H1 (cell line): ENCODE measurements around the gene CELF5. TPM values are rescaled to one million over a fixed set of nuclear protein-coding genes. Genes with fewer than 3 reads are reported as not detected.

Source experiments
- CTCF ChIA-PET: fragments of 300-600 bp; sonication (Branson Sonifier 250); formaldehyde crosslinking; loops from one replicate; lab custom pipeline; 2021; ENCODE audit not compliant: partially characterized antibody; lab: Charles Lee
- POLR2A ChIA-PET: fragments of 300-600 bp; sonication (Branson Sonifier 250); formaldehyde crosslinking; loops from one replicate; lab custom pipeline; 2021; ENCODE audit warnings: inconsistent platforms; ENCODE audit not compliant: partially characterized antibody; lab: Charles Lee
- DNase-seq, 2 experiments: peaks; one replicate each; pipeline versions ENCODE4 v3.0.0 to v3.0.0-alpha.2; 2010 to 2022; ENCODE audit warnings: low spot score in 2 of 2, low read depth in 1 of 2, mixed read lengths in 1 of 2
- FAIRE-seq: peaks from 2 replicates; lab custom pipeline; 2011; peaks lifted over from hg19 to GRCh38; lab: Jason Lieb, UNC
- H2AFZ ChIP-seq: 2 replicates; pipeline ENCODE4 v1.8.1; 2012; ENCODE audit warnings: low read length, inconsistent platforms
- H2AK5ac ChIP-seq: 2 replicates; pipeline ENCODE4 v1.6.1; 2013; ENCODE audit warnings: low read depth, low read length
- H2BK120ac ChIP-seq: replicated peaks from 2 replicates; pipeline ENCODE3; 2013; ENCODE audit warnings: low read depth, low read length, inconsistent platforms
- H2BK12ac ChIP-seq: 2 replicates; pipeline ENCODE4 v1.6.1; 2013; ENCODE audit warnings: low read depth, low read length
- H2BK15ac ChIP-seq: 2 replicates; pipeline ENCODE4 v1.6.1; 2013; ENCODE audit warnings: low read length
- H2BK20ac ChIP-seq: 2 replicates; pipeline ENCODE4 v1.6.1; 2013; ENCODE audit warnings: low read length
- H2BK5ac ChIP-seq: 2 replicates; pipeline ENCODE4 v1.6.1; 2013; ENCODE audit warnings: low read depth, low read length
- H3K14ac ChIP-seq: 2 replicates; pipeline ENCODE4 v1.6.1; 2013; ENCODE audit warnings: inconsistent platforms; ENCODE audit not compliant: insufficient read length
- H3K18ac ChIP-seq: 2 replicates; pipeline ENCODE4 v1.6.1; 2013; ENCODE audit warnings: low read length; ENCODE audit errors: extremely low read depth
- H3K23ac ChIP-seq: 2 replicates; pipeline ENCODE4 v1.6.1; 2013; ENCODE audit warnings: inconsistent platforms; ENCODE audit not compliant: insufficient read length
- H3K23me2 ChIP-seq: 2 replicates; pipeline ENCODE4 v1.6.1; 2013; ENCODE audit warnings: low read depth, low read length
- H3K27ac ChIP-seq: 2 replicates; pipeline ENCODE4 v1.6.1; 2011; ENCODE audit warnings: low read depth, low read length, inconsistent platforms
- H3K27me3 ChIP-seq, 4 experiments: replicated peaks in 1 of 4; 1 replicate in 1 of 4; 2 replicates in 3 of 4; pipeline versions ENCODE4 v1.6.1 to v1.8.1; 2011 to 2013; ENCODE audit warnings: low read length in 3 of 4, mild to moderate bottlenecking in 3 of 4, inconsistent platforms in 2 of 4, mixed read lengths in 2 of 4, moderate library complexity in 1 of 4; ENCODE audit not compliant: control insufficient read depth in 3 of 4, insufficient read depth in 3 of 4; ENCODE audit errors: extremely low read depth in 1 of 4
- H3K36me3 ChIP-seq, 4 experiments: 2 replicates each; pipeline versions ENCODE4 v1.6.1 to v1.8.1; 2011 to 2013; ENCODE audit warnings: mild to moderate bottlenecking in 4 of 4, low read length in 3 of 4, moderate library complexity in 2 of 4, control low read depth in 1 of 4, inconsistent platforms in 1 of 4; ENCODE audit not compliant: insufficient read depth in 4 of 4, control insufficient read depth in 2 of 4
- H3K4ac ChIP-seq: replicated peaks from 2 replicates; pipeline ENCODE3; 2013; ENCODE audit warnings: low read length, low read depth, mixed read lengths, inconsistent platforms; ENCODE audit not compliant: insufficient read length
- H3K4me1 ChIP-seq, 4 experiments: replicated peaks in 1 of 4; 1 replicate in 1 of 4; 2 replicates in 3 of 4; pipeline versions ENCODE4 v1.6.1 to v1.8.1; 2011 to 2013; ENCODE audit warnings: low read length in 3 of 4, inconsistent platforms in 2 of 4, mixed read lengths in 1 of 4; ENCODE audit not compliant: insufficient read depth in 4 of 4, control insufficient read depth in 3 of 4
- H3K4me2 ChIP-seq, 2 experiments: 2 replicates each; pipeline versions ENCODE4 v1.6.1 to v1.8.1; 2011 to 2013; ENCODE audit warnings: low read depth in 2 of 2, low read length in 2 of 2, control low read depth in 1 of 2, inconsistent platforms in 1 of 2, mild to moderate bottlenecking in 1 of 2; ENCODE audit not compliant: insufficient read depth in 1 of 2
- H3K4me3 ChIP-seq, 4 experiments: fragments of 200-600, 300-600 bp in 1 of 4; sonication (generic), shearing (Covaris generic), sonication (Bioruptor Twin) in 1 of 4; 2 replicates each; pipeline versions ENCODE4 v1.5.1 to v1.8.1; 2011 to 2016; ENCODE audit warnings: low read length in 4 of 4, low read depth in 3 of 4, control low read depth in 2 of 4, inconsistent platforms in 2 of 4, mild to moderate bottlenecking in 2 of 4, mixed read lengths in 1 of 4, moderate library complexity in 1 of 4; ENCODE audit not compliant: insufficient read depth in 2 of 4; ENCODE audit errors: extremely low read depth in 1 of 4
- H3K56ac ChIP-seq: replicated peaks from 2 replicates; pipeline ENCODE3; 2013; ENCODE audit warnings: low read depth, mild to moderate bottlenecking, mixed read lengths, low read length, inconsistent platforms; ENCODE audit not compliant: insufficient read length
- H3K79me1 ChIP-seq: 2 replicates; pipeline ENCODE4 v1.6.1; 2013; ENCODE audit warnings: low read depth, low read length, control low read depth
- H3K79me2 ChIP-seq, 2 experiments: 2 replicates each; pipeline versions ENCODE4 v1.6.1 to v1.8.1; 2012 to 2013; ENCODE audit warnings: low read length in 2 of 2, mild to moderate bottlenecking in 2 of 2, inconsistent platforms in 1 of 2; ENCODE audit not compliant: insufficient read depth in 2 of 2, control insufficient read depth in 1 of 2
- H3K9ac ChIP-seq, 4 experiments: replicated peaks in 1 of 4; 1 replicate in 1 of 4; 2 replicates in 3 of 4; pipeline versions ENCODE4 v1.6.1 to v1.8.1; 2011 to 2013; ENCODE audit warnings: low read depth in 3 of 4, low read length in 3 of 4, control low read depth in 2 of 4, mild to moderate bottlenecking in 2 of 4, moderate library complexity in 2 of 4, inconsistent platforms in 1 of 4; ENCODE audit errors: extremely low read depth in 1 of 4
- H3K9me3 ChIP-seq, 2 experiments: 2 replicates each; pipeline versions ENCODE4 v1.6.1 to v1.8.1; 2012 to 2013; ENCODE audit warnings: mild to moderate bottlenecking in 2 of 2, moderate library complexity in 2 of 2, control low read depth in 1 of 2, inconsistent platforms in 1 of 2, low read depth in 1 of 2, low read length in 1 of 2, mixed read lengths in 1 of 2; ENCODE audit not compliant: insufficient read depth in 2 of 2
- H4K20me1 ChIP-seq, 2 experiments: replicated peaks in 1 of 2; 2 replicates each; pipeline versions ENCODE3 to v1.8.1; 2011 to 2013; ENCODE audit warnings: inconsistent platforms in 2 of 2, low read length in 2 of 2, mild to moderate bottlenecking in 1 of 2; ENCODE audit not compliant: insufficient read depth in 2 of 2, control insufficient read depth in 1 of 2
- H4K5ac ChIP-seq: 2 replicates; pipeline ENCODE4 v1.6.1; 2013; ENCODE audit warnings: low read length, low read depth, mixed read lengths, inconsistent platforms; ENCODE audit not compliant: insufficient read length
- H4K8ac ChIP-seq: 2 replicates; pipeline ENCODE4 v1.8.0; 2013; ENCODE audit warnings: mild to moderate bottlenecking, moderate library complexity, low read length, inconsistent platforms; ENCODE audit not compliant: insufficient read depth; ENCODE audit errors: extremely low read depth
- H4K91ac ChIP-seq: replicated peaks from 2 replicates; pipeline ENCODE3; 2013; ENCODE audit warnings: low read length, mixed read lengths, inconsistent platforms; ENCODE audit not compliant: insufficient read length
- BCL11A ChIP-seq, 2 experiments: IDR thresholded peaks; one replicate each; pipeline ENCODE4 v1.6.1; 2011; ENCODE audit warnings: low read depth in 2 of 2, low read length in 2 of 2, mild to moderate bottlenecking in 2 of 2
- BRCA1 ChIP-seq: IDR thresholded peaks from 2 replicates; pipeline ENCODE4 v1.6.1; 2012; ENCODE audit warnings: low read depth, low read length, improper control_type of control experiment
- CTBP2 ChIP-seq: IDR thresholded peaks from 2 replicates; pipeline ENCODE4 v1.7.0; 2011; ENCODE audit warnings: borderline replicate concordance, mild to moderate bottlenecking, moderate library complexity, mixed read lengths, low read length; ENCODE audit not compliant: insufficient read depth, insufficient read length
- CTCF ChIP-seq, 3 experiments: IDR thresholded peaks; 1 replicate in 2 of 3; 2 replicates in 1 of 3; pipeline versions ENCODE4 v1.5.1 to v1.6.1; 2011; ENCODE audit warnings: low read length in 3 of 3, mild to moderate bottlenecking in 3 of 3, inconsistent platforms in 2 of 3, low read depth in 1 of 3, moderate library complexity in 1 of 3; ENCODE audit not compliant: insufficient read depth in 1 of 3; ENCODE audit errors: control extremely low read depth in 1 of 3
- EZH2 ChIP-seq: fragments of 200-600 bp; sonication (generic); IDR thresholded peaks from 2 replicates; pipeline ENCODE4 v1.7.1; 2012; ENCODE audit warnings: low read depth, mild to moderate bottlenecking, moderate library complexity, low read length, inconsistent platforms; ENCODE audit not compliant: severe bottlenecking
- SIN3A ChIP-seq, 2 experiments: IDR thresholded peaks in 1 of 2; conservative IDR thresholded peaks in 1 of 2; 2 replicates each; pipeline ENCODE4 v1.6.1; 2011 to 2012; ENCODE audit warnings: low read length in 2 of 2, improper control_type of control experiment in 1 of 2, low read depth in 1 of 2, mild to moderate bottlenecking in 1 of 2
- SRF ChIP-seq: IDR thresholded peaks from 2 replicates; pipeline ENCODE4 v1.6.1; 2011; ENCODE audit warnings: mild to moderate bottlenecking, low read depth, low read length, moderate library complexity
- TBP ChIP-seq: IDR thresholded peaks from 2 replicates; pipeline ENCODE4 v1.6.1; 2011; ENCODE audit warnings: low read depth, low read length, improper control_type of control experiment
- WGBS, 2 experiments: shearing (Covaris generic) in 1 of 2; methylation state at CpG; one replicate each; pipeline versions ENCODE4 v1.1.6 to v1.1.7; 2013 to 2015; ENCODE audit warnings: low lambda C conversion rate in 2 of 2, mixed read lengths in 2 of 2, inconsistent platforms in 1 of 2, low coverage in 1 of 2, missing lambda C conversion rate in 1 of 2; ENCODE audit not compliant: insufficient replicate concordance in 2 of 2, insufficient coverage in 1 of 2, insufficient read length in 1 of 2; ENCODE audit errors: extremely low coverage in 1 of 2, missing lambda C conversion rate in 1 of 2; 5-methylcytosine and 5-hydroxymethylcytosine counted together
- polyA plus RNA-seq, 7 experiments: library from polyadenylated mRNA; depleted of rRNA in 3 of 7; stranded (reverse) in 5 of 7; unstranded in 2 of 7; fragments of >200 nt in 5 of 7; fragments of 200-250 nt in 2 of 7; gene quantifications; 1 replicate in 5 of 7; 2 replicates in 1 of 7; 4 replicates in 1 of 7; pipeline versions ENCODE4 v1.2.1 to v1.2.3, GENCODE V29; 2011 to 2013; ENCODE audit warnings: missing spikeins in 2 of 7, mixed read lengths in 2 of 7
- total RNA-seq: library from RNA; stranded (reverse); fragmentation: NEBNext Ultra II Directional; extraction: Animal tissue kit (Norgen Biotek cat#: 25700); gene quantifications from 2 replicates; pipeline ENCODE4 v1.2.1, GENCODE V29; 2021
- TF ChIP-seq, protein P1 (sequence below): IDR thresholded peaks from 2 replicates; pipeline ENCODE4 v1.6.1; 2012; ENCODE audit warnings: low read length, inconsistent platforms

Gene CELF5
- total and polyA plus RNA-seq, 2 of the 8 experiments (the other 6 are each of a cell fraction or from before 2014, with no cell fraction given): 9.8 to 15.0 TPM

- H3K9ac ChIP-seq: no peak overlapping the region
- no peaks in the 10 kb centered on the region for H3K79me2 ChIP-seq
- no peak overlapping the region for H3K4ac ChIP-seq
- no peak overlapping the region for H3K27ac ChIP-seq
- H3K4me2 ChIP-seq: no peak overlapping the region
- no peak overlapping the region for H4K8ac ChIP-seq
- no peaks in the 10 kb centered on the region for H3K27me3 ChIP-seq
- H4K20me1 ChIP-seq: peaks cover 0 to 4% of the 10 kb centered on the region in 2 experiments
- H3K79me1 ChIP-seq: no peaks in the 10 kb centered on the region
- no peak overlapping the region for H2BK12ac ChIP-seq
- no peak overlapping the region for H4K91ac ChIP-seq
- no peak overlapping the region for H4K5ac ChIP-seq
- DNase-seq (no peak), FAIRE-seq (no peak)
- H3K36me3 ChIP-seq: peaks cover 0 to 3% (median 0%) of the 10 kb centered on the region in 4 experiments; a peak in 1 of 8 replicates
- no peak overlapping the region for H2AK5ac ChIP-seq
- H3K14ac ChIP-seq: no peak overlapping the region
- POLR2A ChIA-PET: no interaction called here
- no peak overlapping the region for H2BK20ac ChIP-seq
- no peak overlapping the region for H2AFZ ChIP-seq
- H2BK5ac ChIP-seq: no peak overlapping the region
- 89% methylated on average over 14 of the region's 14 CpGs; no CpG with 5 or more reads in 1 of the 2 experiments for WGBS, 2 experiments
- CTCF ChIA-PET: interaction anchor here (0.7 kb wide), 1 partner anchor 52 kb away, joined by 3 read pairs; no protein-coding TSS in a partner anchor
- no peak overlapping the region for H3K23ac ChIP-seq
- no peak overlapping the region for H3K56ac ChIP-seq
- no peak overlapping the region for H2BK15ac ChIP-seq
- H2BK120ac ChIP-seq: no peak overlapping the region
- peaks cover 0 to 6% (median 5%) of the 10 kb centered on the region in 4 experiments; a peak in 6 of 7 replicates for H3K4me1 ChIP-seq
- H3K4me3 ChIP-seq: no peak overlapping the region
- H3K18ac ChIP-seq: no peak overlapping the region
- H3K9me3 ChIP-seq: no peaks in the 10 kb centered on the region
- H3K23me2 ChIP-seq: peaks cover 9% of the 10 kb centered on the region; the same call in 1 of the 2 replicates
- TF ChIP-seq BCL11A (IDR thresholded peaks at IDR 0.05; ENCODE audit: low read depth in 2 of 2, low read length in 2 of 2) (no peak), SRF (no peak), TBP (no peak), BRCA1 (no peak), CTBP2 (no peak), CTCF (IDR thresholded peaks at IDR 0.05; ENCODE audit: control extremely low read depth in 1 of 3, insufficient read depth in 1 of 3, low read depth in 1 of 3, low read length in 3 of 3) (no peak), SIN3A (conservative IDR thresholded peaks at IDR 0.05 in 1 of 2, IDR thresholded peaks at IDR 0.05 in 1 of 2; ENCODE audit: low read depth in 1 of 2, low read length in 2 of 2) (no peak), EZH2 (no peak)
- TF ChIP-seq, protein P1, sequence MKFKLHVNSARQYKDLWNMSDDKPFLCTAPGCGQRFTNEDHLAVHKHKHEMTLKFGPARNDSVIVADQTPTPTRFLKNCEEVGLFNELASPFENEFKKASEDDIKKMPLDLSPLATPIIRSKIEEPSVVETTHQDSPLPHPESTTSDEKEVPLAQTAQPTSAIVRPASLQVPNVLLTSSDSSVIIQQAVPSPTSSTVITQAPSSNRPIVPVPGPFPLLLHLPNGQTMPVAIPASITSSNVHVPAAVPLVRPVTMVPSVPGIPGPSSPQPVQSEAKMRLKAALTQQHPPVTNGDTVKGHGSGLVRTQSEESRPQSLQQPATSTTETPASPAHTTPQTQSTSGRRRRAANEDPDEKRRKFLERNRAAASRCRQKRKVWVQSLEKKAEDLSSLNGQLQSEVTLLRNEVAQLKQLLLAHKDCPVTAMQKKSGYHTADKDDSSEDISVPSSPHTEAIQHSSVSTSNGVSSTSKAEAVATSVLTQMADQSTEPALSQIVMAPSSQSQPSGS: no peak
Observed at GRCh38 chr19:3282155-3282554, 57.7 kb downstream of the CELF5 start.
